Epithelial cell of proximal tubule (primary cell): ENCODE results near the gene SLC12A6. TPM values are rescaled to one million over a fixed set of nuclear protein-coding genes. Genes with fewer than 3 reads are reported as not detected.

Experiments
- DNase-seq: peaks from one replicate; pipeline ENCODE4 v3.0.0-alpha.2; 2011; ENCODE audit warnings: low read depth
- H3K4me3 ChIP-seq: 2 replicates; pipeline ENCODE4 v1.5.1; 2011; ENCODE audit warnings: low read depth, mild to moderate bottlenecking, low read length
- CTCF ChIP-seq: conservative IDR thresholded peaks from 2 replicates; pipeline ENCODE4 v1.5.1; 2012; ENCODE audit warnings: low read depth, mild to moderate bottlenecking, low read length
- total RNA-seq: library from RNA; depleted of rRNA; stranded (reverse); fragments of >200 nt; gene quantifications from 2 replicates; pipeline ENCODE4 v1.2.3, GENCODE V29; 2015

Gene SLC12A6
- total RNA-seq, 1 donor from 2014 or later = 8.3 TPM

- H3K4me3 ChIP-seq = no peak overlapping the region
- no peak for DNase-seq
- TF ChIP-seq CTCF = no peak
Observed at GRCh38 chr15:34329006-34329405, 8.6 kb downstream of the SLC12A6 start.

GRCh38 chr15:34327906-34328305 is 9.7 kb downstream of the SLC12A6 start:
- no peak for DNase-seq
- TF ChIP-seq CTCF = no peak
- H3K4me3 ChIP-seq = no peak overlapping the region

GRCh38 chr15:34325368-34325767 is 12.2 kb downstream of the SLC12A6 start:
- no peak for DNase-seq
- no peak for TF ChIP-seq CTCF
- no peak overlapping the region for H3K4me3 ChIP-seq

GRCh38 chr15:34324933-34325332 is 12.6 kb downstream of the SLC12A6 start:
- no peak for TF ChIP-seq CTCF
- no peak for DNase-seq
- H3K4me3 ChIP-seq = no peak overlapping the region

- no peak for TF ChIP-seq CTCF
- no peak for DNase-seq
- H3K4me3 ChIP-seq = no peak overlapping the region
Observed at GRCh38 chr15:34323217-34323616, 14.4 kb downstream of the SLC12A6 start.

GRCh38 chr15:34318277-34319079 is 19.1 kb downstream of the SLC12A6 start:
- peak; percentile 54 for DNase-seq
- peak overlapping the region; percentile 62 for H3K4me3 ChIP-seq
- TF ChIP-seq CTCF = no peak
